ENCODE measurements around the gene FAM107A.
"Not testable (repeated sequence)": the region's sequence is repeated elsewhere in the genome, so short reads cannot be mapped to it uniquely, and the experiment has no call there.

Gene FAM107A

GRCh38 chr3:58535531-58536500 lies 41.4 kb downstream of the FAM107A start:
- peak; percentile 17 for DNase-seq

- DNase-seq, result no peak
Observed at GRCh38 chr3:58534592-58535494, 42.3 kb downstream of the FAM107A start.

DNA sequence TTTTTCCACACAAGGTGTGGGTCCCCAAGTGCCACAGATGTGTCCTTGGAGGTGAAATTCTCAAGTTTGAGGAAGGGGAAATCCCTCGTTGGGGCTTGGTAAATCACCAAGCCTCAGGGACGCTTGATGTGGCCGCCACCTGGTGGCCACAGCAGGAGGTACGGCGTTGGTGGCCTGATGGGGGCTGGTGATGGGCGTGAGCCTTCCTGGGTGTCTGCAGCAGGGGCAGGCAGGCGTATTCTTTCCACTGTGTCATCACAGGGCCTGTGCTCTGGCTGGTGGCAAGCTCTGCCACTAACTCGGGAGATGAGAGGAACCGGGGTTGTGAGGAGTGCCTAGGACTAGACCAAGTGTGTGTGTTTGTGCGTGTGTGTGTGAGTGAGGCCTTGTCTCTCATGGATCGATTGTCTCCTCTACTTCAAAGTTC lies 44.4 kb downstream of the FAM107A start:
- peak; percentile 39 for DNase-seq

DNA sequence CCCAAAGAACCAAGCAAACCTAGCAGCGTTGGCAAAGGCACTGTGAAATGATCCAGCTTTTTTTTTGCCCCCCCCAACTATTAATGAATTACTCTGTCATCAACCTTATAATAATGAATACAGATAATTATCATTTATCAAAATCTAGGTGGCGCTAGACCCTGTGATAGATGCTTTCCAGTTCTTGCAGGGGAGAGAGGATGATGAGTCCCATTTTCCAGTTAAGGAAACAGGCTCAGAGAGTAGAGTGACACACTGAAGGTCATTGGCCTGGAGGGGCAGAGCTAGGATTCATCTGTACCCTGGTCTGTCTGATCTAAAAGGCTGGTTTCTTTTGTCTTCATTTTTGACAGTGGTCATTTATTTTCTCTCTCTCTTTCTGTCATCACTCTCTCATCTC lies 45.2 kb downstream of the FAM107A start:
- no peak for DNase-seq

GRCh38 chr3:58531555-58531954 lies 45.6 kb downstream of the FAM107A start:
- DNase-seq, result no peak

- DNase-seq, result no peak
Observed at GRCh38 chr3:58530354-58530865, 46.8 kb downstream of the FAM107A start.

DNA sequence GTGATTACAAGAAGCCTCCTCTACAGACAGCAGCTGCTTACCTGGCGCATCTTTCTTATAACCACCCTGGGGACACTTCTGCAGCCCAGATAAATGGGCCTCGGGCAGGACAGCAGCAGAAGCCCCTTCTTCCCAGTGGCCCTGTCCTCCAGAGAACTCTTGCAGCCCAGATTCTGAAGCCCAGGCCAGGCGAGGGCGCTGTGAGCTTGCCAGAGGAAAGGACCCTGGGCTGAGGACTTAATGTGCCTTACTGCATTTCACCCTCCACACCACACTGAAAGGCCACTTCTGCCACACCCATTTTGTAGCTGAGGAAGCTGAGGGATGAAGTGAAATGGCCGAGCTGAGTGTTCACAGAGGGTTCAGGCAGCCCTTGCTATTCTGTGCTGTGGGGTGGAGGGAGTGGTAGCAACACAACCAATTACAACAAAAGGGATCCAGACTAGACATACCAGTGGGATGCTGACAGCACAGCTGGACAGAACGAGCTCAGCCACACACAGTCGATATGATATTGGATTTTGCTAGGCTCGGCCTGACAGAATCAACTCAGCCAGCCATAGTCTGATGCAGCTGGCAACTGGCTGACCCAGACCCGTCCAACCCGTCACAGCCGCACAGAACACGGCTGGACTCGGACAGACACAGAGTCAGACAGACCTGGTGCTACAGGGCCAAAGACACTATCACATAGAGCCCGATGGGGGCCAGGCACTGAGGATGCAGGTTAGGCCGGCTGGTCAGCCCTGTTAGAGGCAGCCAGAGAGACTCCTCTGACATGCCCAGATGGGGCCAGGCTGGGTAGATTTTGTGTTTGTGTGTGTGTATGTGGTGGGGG lies 47.5 kb downstream of the FAM107A start:
- no peak for DNase-seq

GRCh38 chr3:58528629-58529028 lies 48.6 kb downstream of the FAM107A start:
- DNase-seq, result no peak

DNA sequence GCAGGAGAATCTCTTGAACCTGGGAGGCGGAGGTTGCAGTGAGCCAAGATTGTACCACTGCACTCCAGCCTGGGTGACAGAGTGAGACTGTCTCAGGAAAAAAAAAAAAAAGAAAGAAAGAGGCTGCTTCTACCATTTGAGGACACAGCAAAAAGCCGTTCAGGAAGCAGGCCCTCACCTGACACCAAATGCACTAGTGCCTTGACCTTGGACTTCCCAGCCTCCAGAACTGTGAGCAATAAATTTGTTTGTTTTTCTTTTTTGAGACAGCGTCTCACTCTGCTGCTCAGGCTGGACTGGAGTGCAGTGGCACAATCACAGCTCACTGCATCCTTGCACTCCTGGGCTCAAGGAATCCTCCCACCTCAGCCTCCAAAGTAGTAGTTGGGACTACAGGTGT lies 49.8 kb downstream of the FAM107A start:
- not testable (repeated sequence) for DNase-seq

- no peak for DNase-seq
Observed at GRCh38 chr3:58526515-58526957, 50.7 kb downstream of the FAM107A start.

DNA sequence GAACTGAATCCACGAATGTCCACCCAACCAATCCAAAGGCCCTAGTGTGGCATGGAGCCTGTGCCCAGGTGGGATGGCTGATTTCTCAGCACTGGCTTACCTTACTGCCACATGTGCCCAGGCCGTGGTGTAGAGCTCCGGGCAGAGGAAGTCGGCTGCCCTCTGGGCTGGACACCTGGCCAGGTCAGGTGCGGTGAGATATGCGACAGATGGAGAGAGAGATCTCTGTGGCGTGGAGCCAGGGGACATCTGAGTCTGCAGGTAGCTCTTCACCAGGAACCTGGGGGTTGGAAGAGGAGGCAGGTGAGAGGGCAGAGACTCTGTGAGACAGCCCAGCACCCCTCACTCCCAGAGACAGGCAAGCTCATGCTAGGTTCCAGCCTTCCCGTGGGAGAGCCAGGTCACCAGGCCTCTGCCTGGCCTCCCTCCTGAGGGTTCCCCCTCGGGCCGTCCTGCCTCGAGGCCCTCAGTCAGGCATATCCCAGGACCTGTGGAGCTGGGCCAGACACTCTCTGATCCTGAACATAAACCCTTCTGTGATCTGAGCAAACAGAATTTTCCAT lies 52.8 kb downstream of the FAM107A start:
- no peak for DNase-seq

DNA sequence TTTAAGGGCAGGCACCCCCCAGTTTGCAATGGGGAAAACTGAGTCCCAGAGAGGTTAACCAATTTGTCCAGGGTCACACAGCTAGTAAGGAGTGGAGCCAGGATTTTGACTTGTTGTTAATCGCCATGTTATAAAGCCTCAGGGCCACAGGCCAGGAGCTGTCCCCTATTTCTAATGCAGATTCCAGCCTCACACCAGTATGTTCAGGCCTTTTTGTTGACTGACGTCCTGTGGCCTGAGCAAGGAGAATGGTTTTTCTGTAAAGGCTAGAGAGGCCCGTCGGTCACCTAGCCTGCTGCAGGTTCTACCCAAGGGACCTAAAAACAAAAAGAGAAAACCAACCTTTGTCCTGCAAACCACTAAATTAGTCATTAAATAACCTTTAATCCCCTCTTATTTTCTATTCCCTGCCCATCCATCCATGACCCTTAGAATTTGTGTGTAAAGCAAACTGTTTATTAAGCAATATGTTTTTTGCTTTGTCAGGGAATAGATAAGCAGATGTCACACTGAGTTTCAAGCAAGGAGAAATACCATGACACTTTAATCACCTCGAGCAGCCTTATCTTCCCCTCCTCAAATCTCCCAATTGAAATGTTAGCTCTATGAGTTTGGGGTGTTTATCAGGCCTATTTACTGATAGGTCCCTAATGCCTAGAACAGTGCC lies 54.3 kb downstream of the FAM107A start:
- no peak for DNase-seq

- no peak for DNase-seq
Observed at GRCh38 chr3:58521917-58522631, 55.1 kb downstream of the FAM107A start.

DNA sequence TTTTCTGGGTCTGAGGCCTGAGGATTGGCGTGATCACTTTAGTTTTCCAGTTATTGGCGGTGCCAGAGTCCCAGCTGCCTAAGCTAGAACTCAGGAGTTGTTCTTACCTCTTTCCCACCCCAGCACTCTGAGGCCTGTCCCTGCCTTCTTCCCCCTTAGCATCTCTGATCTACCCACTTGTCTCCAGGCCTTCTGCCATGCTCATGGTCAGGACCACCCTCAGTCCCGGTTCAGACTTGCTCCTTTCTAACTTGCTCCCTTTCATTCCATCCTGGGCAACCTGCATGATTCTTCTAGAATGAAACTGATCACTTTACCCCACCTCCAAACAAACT lies 55.9 kb downstream of the FAM107A start:
- no peak for DNase-seq

DNA sequence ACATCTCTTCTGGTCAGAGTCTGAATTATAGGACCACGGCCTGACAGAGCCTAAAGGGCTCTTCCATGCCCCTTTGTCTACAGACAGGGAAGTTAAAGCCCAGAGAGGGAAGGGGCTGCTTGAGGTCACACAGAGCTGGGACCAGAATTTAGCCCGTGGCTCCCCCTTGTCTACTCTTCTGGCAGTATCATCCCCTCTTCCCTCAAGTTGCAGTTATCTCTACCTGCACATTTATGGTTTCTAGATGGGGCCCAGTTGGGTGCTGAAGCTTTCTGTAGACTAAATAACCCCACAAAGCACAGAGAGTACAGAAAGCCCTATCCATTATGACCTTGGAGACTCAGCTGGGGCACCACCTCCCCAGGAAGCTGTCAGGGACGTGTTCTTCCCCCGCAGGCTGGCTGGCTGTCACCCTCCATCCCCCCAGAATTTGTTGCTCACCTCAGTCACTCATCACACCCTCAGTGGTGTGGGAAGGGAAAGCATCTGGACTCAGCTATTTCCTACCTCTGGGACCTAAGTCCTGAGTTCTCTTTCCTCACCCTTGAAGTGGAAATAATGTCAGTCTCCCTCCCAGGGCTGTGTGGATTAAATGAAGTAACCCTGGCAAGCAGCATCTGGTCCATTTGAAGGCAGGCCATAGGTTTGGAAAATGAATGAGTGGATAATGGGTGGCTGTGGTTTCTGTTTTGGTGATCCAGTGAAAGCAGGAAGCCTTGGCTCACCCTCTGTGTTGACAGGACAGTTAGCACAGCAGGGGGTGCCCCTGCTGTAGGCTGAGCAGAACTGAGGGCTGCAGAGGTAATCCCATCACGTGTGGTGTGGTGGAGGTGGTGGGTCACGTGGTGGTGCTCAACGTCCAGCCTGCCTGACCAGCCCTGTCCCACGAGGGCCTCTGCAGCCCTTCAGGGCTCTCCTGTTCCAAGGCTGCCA lies 56.5 kb downstream of the FAM107A start:
- DNase-seq, result no peak

DNA sequence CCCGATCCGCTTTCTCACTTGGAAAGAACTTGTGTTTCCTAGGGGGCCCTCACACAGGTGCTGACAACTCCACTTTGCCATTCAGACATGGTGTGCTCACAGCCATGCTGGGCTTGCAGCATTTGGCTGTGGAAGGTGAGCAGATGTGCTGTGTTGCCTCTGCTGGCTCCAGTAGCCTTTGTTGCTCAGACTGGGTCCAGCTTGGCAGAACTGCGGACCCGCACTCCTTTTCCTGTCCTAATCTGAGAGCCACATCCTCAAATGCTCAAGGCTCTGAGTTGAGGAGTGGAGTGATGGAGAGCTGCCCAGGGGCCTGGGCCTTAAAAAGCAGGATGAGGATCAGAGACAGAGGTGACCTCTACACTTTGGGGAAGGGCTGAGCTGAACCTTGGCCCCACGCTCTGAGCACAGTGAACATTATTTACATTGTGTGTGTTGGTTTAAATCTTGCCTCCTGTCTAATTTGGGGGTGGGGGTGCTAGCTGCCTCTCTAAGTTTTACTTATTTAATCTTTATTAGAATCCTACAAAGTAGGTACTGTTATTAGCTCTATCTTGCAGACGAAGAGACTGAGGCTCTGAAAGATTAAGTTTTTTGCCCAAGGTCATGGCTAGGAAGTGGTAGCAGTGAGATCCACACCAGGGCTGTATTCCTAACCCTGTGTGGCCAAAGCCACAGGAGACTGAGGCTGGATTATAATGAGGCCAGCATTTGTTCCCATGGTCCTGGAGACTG lies 57.4 kb downstream of the FAM107A start:
- no peak for DNase-seq

- DNase-seq, result no peak
Observed at GRCh38 chr3:58518291-58518789, 58.9 kb downstream of the FAM107A start.

DNA sequence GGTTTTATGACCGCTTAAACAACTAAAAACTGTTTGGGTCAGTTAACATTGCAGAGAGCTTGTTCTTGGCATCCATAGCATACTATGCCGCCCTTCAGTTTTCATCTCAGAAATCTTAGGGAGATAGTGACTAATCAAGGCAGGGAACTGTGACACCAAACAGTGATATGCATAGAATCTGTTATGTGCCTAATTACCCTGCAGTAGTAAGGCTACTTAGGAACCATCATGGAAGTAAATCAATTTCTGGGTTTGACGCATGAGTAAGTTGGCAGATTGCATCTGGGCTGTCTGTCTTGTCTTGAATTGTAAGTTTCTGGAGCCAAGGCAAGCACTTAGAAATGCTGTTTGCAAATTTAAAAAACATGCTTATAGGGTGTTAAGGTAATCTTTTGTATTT lies 62.8 kb downstream of the FAM107A start:
- no peak for DNase-seq

All from GDM1 (cell line).